Right atrium auricular region (tissue), 2 donors: ENCODE results near the gene ZNF526. TPM values are rescaled to one million over a fixed set of nuclear protein-coding genes. Genes with fewer than 3 reads are reported as not detected.

Source experiments
- DNase-seq: peaks from one replicate; pipeline ENCODE4 v3.0.0-alpha.2; 2019; ENCODE audit warnings: low spot score
- H3K27ac ChIP-seq, 2 donors: fragments of 200-600 bp; sonication (generic); 1 replicate in 1 of 2; 2 replicates in 1 of 2; pipeline ENCODE4 v1.5.1; 2016 to 2019
- H3K27me3 ChIP-seq, 2 donors: fragments of 200-600 bp; sonication (generic); one replicate each; pipeline versions ENCODE4 v1.5.1 to v1.6.0; 2017 to 2019
- H3K36me3 ChIP-seq: fragments of 200-600 bp; sonication (generic); one replicate; pipeline ENCODE4 v1.5.1; 2016
- H3K4me1 ChIP-seq, 2 donors: fragments of 200-600 bp; sonication (generic); one replicate each; pipeline versions ENCODE4 v1.5.1 to v1.6.0; 2017 to 2019
- H3K4me3 ChIP-seq, 2 donors: fragments of 200-600 bp; sonication (generic); 1 replicate in 1 of 2; 2 replicates in 1 of 2; pipeline ENCODE4 v1.5.1; 2017 to 2019; ENCODE audit warnings: mild to moderate bottlenecking in 1 of 2, moderate library complexity in 1 of 2
- H3K9me3 ChIP-seq, 2 donors: fragments of 200-600 bp; sonication (generic); one replicate each; pipeline ENCODE4 v1.5.1; 2019
- total RNA-seq, 2 donors: library from RNA; depleted of rRNA; stranded (reverse); fragments of >200 nt; gene quantifications; one replicate each; pipeline ENCODE4 v1.1.0, GENCODE V29; 2016
- TF ChIP-seq, protein P1 (sequence below), 2 donors: fragments of 200-600 bp; sonication (generic); IDR thresholded peaks; one replicate each; pipeline ENCODE4 v1.5.1; 2019; ENCODE audit warnings: antibody characterized with exemption in 2 of 2

Gene ZNF526
- total RNA-seq, 2 donors from 2014 or later, result 2.6 to 5.4 TPM

DNA sequence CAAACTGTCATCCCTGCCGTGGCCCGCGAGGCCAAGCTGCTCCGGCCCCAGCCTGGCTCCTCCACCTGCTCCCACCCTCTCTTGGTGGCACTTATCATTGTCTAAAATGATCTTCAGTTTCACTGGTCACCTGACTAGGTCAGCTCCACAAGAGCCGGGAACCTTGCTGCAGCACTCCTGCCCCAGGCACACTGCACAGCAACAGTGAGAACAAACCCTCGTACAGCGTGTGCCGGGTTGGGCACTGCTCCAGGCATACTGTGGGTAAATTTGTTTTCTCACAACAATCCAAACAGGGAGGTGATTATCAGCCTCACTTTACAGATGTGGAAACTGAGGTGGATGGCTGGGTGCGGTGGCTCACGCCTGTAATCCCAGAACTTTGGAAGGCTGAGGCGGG lies 11.5 kb upstream of the ZNF526 start:
- H3K4me3 ChIP-seq, result no peak overlapping the region
- no peaks in the 10 kb centered on the region for H3K4me1 ChIP-seq
- H3K9me3 ChIP-seq, result no peaks in the 10 kb centered on the region
- no peak overlapping the region for H3K27ac ChIP-seq
- TF ChIP-seq, protein P1, sequence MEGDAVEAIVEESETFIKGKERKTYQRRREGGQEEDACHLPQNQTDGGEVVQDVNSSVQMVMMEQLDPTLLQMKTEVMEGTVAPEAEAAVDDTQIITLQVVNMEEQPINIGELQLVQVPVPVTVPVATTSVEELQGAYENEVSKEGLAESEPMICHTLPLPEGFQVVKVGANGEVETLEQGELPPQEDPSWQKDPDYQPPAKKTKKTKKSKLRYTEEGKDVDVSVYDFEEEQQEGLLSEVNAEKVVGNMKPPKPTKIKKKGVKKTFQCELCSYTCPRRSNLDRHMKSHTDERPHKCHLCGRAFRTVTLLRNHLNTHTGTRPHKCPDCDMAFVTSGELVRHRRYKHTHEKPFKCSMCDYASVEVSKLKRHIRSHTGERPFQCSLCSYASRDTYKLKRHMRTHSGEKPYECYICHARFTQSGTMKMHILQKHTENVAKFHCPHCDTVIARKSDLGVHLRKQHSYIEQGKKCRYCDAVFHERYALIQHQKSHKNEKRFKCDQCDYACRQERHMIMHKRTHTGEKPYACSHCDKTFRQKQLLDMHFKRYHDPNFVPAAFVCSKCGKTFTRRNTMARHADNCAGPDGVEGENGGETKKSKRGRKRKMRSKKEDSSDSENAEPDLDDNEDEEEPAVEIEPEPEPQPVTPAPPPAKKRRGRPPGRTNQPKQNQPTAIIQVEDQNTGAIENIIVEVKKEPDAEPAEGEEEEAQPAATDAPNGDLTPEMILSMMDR (IDR thresholded peaks at IDR 0.05), result no peak
- no peaks in the 10 kb centered on the region for H3K27me3 ChIP-seq
- H3K36me3 ChIP-seq, result peaks cover 68% of the 10 kb centered on the region
- no peak for DNase-seq

DNA sequence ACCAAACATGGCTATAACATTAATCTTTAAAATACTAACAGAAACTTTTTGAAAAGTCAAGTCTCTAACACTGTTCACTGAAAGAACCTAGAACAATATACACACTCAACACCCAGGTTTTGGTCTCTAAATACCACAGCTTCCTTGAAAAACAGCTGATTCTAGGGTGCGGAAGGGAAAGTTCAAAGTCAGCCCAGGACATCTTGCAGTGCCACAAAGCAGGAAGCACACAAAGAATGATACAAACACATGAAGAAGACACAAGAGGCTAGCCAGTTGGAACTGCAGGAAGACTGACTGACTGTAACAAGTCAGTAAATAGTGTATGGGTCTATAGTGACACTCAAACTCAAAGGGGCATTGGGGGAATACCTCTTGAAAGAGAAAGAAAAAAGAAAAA lies 7.2 kb upstream of the ZNF526 start:
- no peaks in the 10 kb centered on the region for H3K27me3 ChIP-seq
- peaks cover 0 to 17% of the 10 kb centered on the region in 2 donors for H3K4me1 ChIP-seq
- no peak overlapping the region for H3K27ac ChIP-seq
- H3K9me3 ChIP-seq, result no peaks in the 10 kb centered on the region
- DNase-seq, result no peak
- TF ChIP-seq, protein P1 (IDR thresholded peaks at IDR 0.05), result no peak
- H3K36me3 ChIP-seq, result peaks cover 35% of the 10 kb centered on the region
- no peak overlapping the region for H3K4me3 ChIP-seq

DNA sequence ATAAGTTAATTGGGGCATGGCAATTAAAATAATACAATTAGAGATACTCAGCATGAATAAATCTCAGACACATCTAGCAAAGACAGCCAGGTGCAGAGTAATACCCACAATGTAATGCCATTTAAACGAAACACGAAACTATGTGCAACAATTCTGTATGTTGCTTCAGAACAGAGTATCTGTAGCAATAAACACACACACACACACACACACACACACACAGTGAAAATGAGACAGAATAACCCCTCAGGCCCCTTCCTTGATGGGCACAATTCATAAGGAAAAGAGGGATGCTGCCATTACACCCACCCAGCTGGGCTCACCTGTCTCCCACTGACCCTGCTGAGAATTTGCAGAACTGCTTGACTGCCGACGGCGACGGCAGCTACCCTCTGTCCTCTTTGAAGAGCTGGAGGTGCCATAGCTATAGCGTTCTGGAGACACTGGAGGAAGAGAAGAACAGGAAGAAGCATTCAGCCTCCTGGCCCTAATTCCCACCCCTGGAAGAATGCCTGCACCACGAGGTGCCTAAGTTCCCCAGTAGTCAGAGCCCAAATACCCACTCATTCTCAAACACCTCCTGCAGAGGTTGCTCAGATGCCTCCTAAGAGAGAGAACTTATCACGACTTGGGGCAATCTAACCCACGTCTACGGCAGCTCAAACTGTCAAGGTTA lies 5.2 kb upstream of the ZNF526 start:
- H3K27me3 ChIP-seq, result no peaks in the 10 kb centered on the region
- no peak for DNase-seq
- no peak overlapping the region for H3K4me3 ChIP-seq
- H3K9me3 ChIP-seq, result no peaks in the 10 kb centered on the region
- H3K36me3 ChIP-seq, result peaks cover 17% of the 10 kb centered on the region
- TF ChIP-seq, protein P1 (IDR thresholded peaks at IDR 0.05), result no peak
- H3K27ac ChIP-seq, result no peak overlapping the region
- peaks cover 0 to 34% of the 10 kb centered on the region in 2 donors for H3K4me1 ChIP-seq

DNA sequence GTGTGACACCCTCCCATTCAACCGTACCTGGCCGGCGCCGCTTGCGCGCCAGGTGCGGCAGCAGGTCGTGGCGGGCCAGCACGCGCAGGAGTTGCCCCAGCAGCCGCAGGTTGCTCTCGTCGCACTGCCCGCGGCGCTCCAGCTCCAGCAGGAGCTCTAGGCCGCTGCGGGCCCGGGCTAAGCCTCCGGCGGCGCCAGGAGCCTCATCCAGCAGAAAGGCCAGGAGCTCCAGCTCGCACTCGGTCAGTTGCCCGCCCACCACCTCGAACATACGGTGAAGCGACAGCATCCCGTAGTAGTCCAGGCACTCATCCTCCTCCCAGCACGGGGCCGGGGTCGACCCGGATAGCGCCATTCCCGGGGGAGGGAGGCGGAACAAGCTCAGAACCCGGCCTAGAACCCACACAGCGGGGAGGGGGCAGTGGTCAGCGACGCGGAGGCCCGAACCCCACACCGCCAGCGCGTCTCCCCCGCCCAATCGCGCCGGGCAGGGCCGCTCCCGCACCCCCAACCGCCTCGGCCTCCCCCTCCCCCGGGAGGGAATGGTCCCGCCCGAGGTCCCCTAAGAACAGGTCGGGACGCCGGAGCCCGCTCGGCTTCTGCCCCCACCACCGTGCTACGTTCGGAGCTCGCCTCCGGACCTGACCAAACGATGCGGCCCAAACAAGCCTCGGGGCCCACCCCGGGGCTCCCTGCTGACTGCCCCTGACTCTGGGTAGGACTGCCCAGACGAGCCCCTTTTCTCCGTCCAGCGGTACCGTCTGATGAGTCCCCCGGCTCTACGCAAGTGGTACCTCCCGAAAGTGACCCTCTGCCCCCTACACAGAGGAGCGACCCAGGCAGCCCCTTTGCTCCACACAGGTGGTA lies 3.2 kb upstream of the ZNF526 start:
- Histone ChIP-seq H3K4me3 (peak overlapping the region; percentile 76 to 92), H3K9me3 (no peaks in the 10 kb centered on the region), H3K4me1 (peaks cover 0 to 47% of the 10 kb centered on the region in 2 donors), H3K36me3 (peaks cover 11% of the 10 kb centered on the region), H3K27ac (peak overlapping the region; percentile 93 to 94), H3K27me3 (no peaks in the 10 kb centered on the region)
- DNase-seq, result no peak
- TF ChIP-seq, protein P1 (IDR thresholded peaks at IDR 0.05), result no peak

DNA sequence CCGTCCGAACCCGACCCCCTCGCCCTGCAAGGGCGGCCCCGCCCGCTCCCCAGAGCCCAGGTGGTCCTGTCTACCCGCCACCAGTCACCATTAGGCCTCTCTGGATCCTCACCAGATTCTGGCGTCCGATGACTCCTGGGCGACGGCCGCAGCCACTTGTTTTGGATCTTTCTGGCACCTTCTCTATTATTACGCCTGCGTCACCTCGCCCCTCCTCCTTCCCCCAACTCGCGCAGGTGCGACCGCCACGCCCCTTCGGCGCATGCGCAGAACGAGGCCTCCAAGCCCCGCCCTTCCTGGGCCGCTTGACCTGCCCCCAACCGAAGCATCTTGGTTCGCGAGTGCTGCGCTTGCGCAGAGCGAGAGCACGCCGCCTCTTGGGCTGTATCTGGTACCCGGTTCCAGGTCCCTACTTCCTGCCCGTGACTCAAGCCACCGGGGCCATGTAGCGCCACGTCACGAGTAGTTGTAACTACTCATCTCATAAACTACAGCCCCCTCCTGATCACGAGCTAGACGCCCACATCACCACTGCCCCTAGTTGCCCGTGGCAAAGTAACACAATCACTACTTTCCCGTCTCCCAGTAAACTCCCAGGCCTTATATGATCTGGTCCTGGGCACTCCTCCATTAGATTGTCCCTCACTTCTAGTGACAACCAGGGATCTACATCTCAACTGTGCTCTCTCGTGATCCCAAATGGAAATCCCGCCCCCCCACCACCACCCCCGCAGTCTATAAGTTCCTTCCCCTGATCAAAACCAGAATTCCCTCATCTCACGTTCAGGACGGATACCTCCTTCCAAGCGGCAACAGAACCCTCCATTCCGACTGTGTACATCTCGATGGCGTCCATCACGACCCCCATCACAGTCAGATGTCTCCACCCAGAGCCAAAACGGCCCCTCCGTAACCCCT lies 2.3 kb upstream of the ZNF526 start, which contains the start of gene DEDD2:
Gene DEDD2, minus strand, starts transcription at position 158 of the 918 bp plus-strand sequence. CDS start 670 bp downstream, outside the sequence.
- peak; percentile 98 for DNase-seq
- H3K4me1 ChIP-seq, result peaks cover 0 to 52% of the 10 kb centered on the region in 2 donors
- TF ChIP-seq, protein P1 (IDR thresholded peaks at IDR 0.05), result peak in 1 of 2 donors; percentile 16

More for the DNA sequence above, 2.3 kb upstream of the ZNF526 start, which contains the start of gene DEDD2:
- Histone ChIP-seq H3K27me3 (no peaks in the 10 kb centered on the region), H3K27ac (peak within 1 kb of the TSS; percentile 93 to 94), H3K9me3 (no peaks in the 10 kb centered on the region), H3K4me3 (peak within 1 kb of the TSS; percentile 76 to 92), H3K36me3 (peaks cover 6% of the 10 kb centered on the region)
